ENCODE results near the gene IL10RB.

Gene IL10RB

GRCh38 chr21:33332143-33332542, 66.0 kb downstream of the IL10RB start:
- no peak for DNase-seq (ENCODE audit: low spot score)

- DNase-seq (ENCODE audit: low spot score) = no peak
Observed at GRCh38 chr21:33334191-33334590, 68.0 kb downstream of the IL10RB start.

- DNase-seq (ENCODE audit: low spot score) = no peak
Observed at GRCh38 chr21:33334824-33335223, 68.7 kb downstream of the IL10RB start.

- DNase-seq (ENCODE audit: low spot score) = no peak
Observed at GRCh38 chr21:33339135-33339534, 73.0 kb downstream of the IL10RB start.

GRCh38 chr21:33339918-33340317, 73.8 kb downstream of the IL10RB start:
- no peak for DNase-seq (ENCODE audit: low spot score)

- DNase-seq (ENCODE audit: low spot score) = no peak
Observed at GRCh38 chr21:33345751-33346238, 79.6 kb downstream of the IL10RB start.
